NCI-H128 (cell line): Measurements from ENCODE around the gene VIPAS39.

ENCODE experiments used
- DNase-seq: peaks from one replicate; lab custom pipeline; 2025; ENCODE audit not compliant: unreplicated experiment; lab: John Stamatoyannopoulos, UW

The VIPAS39 gene

GRCh38 chr14:77457522-77458248 is at the start of gene VIPAS39, which contains the start of gene AHSA1:
Gene VIPAS39 (minus strand): TSS chr14:77457601. CDS start chr14:77454102, 3,499 bp downstream.
Gene AHSA1 (plus strand): TSS chr14:77458093. CDS start chr14:77458190, 97 bp downstream.
- peak; percentile 96 for DNase-seq

- no peak for DNase-seq
These were observed 47.6 kb upstream of the VIPAS39 start for GRCh38 chr14:77505031-77505430.

GRCh38 chr14:77503138-77503537 is 45.7 kb upstream of the VIPAS39 start:
- DNase-seq = no peak

- no peak for DNase-seq
These were observed 44.8 kb upstream of the VIPAS39 start for GRCh38 chr14:77502109-77502782.

GRCh38 chr14:77498984-77499527 is 41.7 kb upstream of the VIPAS39 start:
- DNase-seq = no peak

- no peak for DNase-seq
These were observed 40.9 kb upstream of the VIPAS39 start, which contains the start of gene ISM2 for GRCh38 chr14:77498120-77498979. Gene ISM2 (minus strand): TSS chr14:77498816. CDS start chr14:77498793, 23 bp downstream.

GRCh38 chr14:77495334-77495733 is 37.9 kb upstream of the VIPAS39 start:
- DNase-seq = no peak

- no peak for DNase-seq
These were observed 33.7 kb upstream of the VIPAS39 start for GRCh38 chr14:77491056-77491455.

GRCh38 chr14:77490347-77490986 is 33.1 kb upstream of the VIPAS39 start:
- no peak for DNase-seq

- no peak for DNase-seq
These were observed 31.6 kb upstream of the VIPAS39 start for GRCh38 chr14:77489041-77489440.

GRCh38 chr14:77488558-77488957 is 31.2 kb upstream of the VIPAS39 start:
- DNase-seq = no peak

GRCh38 chr14:77485901-77486678 is 28.7 kb upstream of the VIPAS39 start:
- no peak for DNase-seq

GRCh38 chr14:77485256-77485655 is 27.9 kb upstream of the VIPAS39 start:
- DNase-seq = no peak

GRCh38 chr14:77482422-77482821 is 25.0 kb upstream of the VIPAS39 start:
- no peak for DNase-seq

- no peak for DNase-seq
These were observed 21.4 kb upstream of the VIPAS39 start for GRCh38 chr14:77478796-77479195.

GRCh38 chr14:77478029-77478428 is 20.6 kb upstream of the VIPAS39 start:
- DNase-seq = no peak

- DNase-seq = no peak
These were observed 18.2 kb upstream of the VIPAS39 start for GRCh38 chr14:77475432-77476115.

- no peak for DNase-seq
These were observed 17.2 kb upstream of the VIPAS39 start for GRCh38 chr14:77474479-77475177.

- no peak for DNase-seq
These were observed 16.5 kb upstream of the VIPAS39 start for GRCh38 chr14:77473921-77474320.
